Heart left ventricle (tissue), 13 donors: Measurements from ENCODE around the gene SNX24.

Source experiments
- POLR2A ChIP-seq, 2 donors: fragments of 450-650 bp; IDR thresholded peaks; one replicate each; pipeline ENCODE4 v1.6.1; 2017; ENCODE audit warnings: antibody characterized with exemption in 2 of 2, mild to moderate bottlenecking in 2 of 2, moderate library complexity in 2 of 2
- TF ChIP-seq, protein P1 (sequence below), 12 donors: fragments of 200-600 bp; sonication (generic) in 4 of 12; IDR thresholded peaks; one replicate each; pipeline versions ENCODE4 v1.5.0 to v1.8.0; 2018 to 2022; ENCODE audit warnings: antibody characterized with exemption in 12 of 12, mild to moderate bottlenecking in 5 of 12
- donor health status: ischemic (EF 13 %, LVEDD 7.1; RV severe dilation, severe dysfunction).
- donor health status: DM: no; HTN: yes; CAD: no.
- donor health status: DM: no; HTN: no; CAD: no.
- donor health status: ischemic (EF 25% LVEDD 6.9; RV normal size, moderate dysfunction).
- donor health status: ischemic (EF 25% LVEDD 5.7; RV mildly dilated, moderate dysfunction).
- donor health status: ischemic (EF 35%, LVEDD 5.7; RV mildly dilated, moderate dysfunction).
- donor health status: nonischemic (EF 11% LVEDD 7.7; RV severe dilation, severe dysfunction).
- donor health status: DM: yes; HTN: yes; CAD: no.
- donor health status: PGD.
- donor health status: ischemic (EF 29% LVEDD 5.4; RV normal size, mild dysfunction).
- donor health status: nonischemic (EF 23%, LVEDD 6.1; RV moderate dilation, normal function).

GRCh38 chr5:123036391-123037103 is 191.1 kb downstream of the SNX24 start, which contains the start of gene PPIC:
- TF ChIP-seq, protein P1, sequence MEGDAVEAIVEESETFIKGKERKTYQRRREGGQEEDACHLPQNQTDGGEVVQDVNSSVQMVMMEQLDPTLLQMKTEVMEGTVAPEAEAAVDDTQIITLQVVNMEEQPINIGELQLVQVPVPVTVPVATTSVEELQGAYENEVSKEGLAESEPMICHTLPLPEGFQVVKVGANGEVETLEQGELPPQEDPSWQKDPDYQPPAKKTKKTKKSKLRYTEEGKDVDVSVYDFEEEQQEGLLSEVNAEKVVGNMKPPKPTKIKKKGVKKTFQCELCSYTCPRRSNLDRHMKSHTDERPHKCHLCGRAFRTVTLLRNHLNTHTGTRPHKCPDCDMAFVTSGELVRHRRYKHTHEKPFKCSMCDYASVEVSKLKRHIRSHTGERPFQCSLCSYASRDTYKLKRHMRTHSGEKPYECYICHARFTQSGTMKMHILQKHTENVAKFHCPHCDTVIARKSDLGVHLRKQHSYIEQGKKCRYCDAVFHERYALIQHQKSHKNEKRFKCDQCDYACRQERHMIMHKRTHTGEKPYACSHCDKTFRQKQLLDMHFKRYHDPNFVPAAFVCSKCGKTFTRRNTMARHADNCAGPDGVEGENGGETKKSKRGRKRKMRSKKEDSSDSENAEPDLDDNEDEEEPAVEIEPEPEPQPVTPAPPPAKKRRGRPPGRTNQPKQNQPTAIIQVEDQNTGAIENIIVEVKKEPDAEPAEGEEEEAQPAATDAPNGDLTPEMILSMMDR (IDR thresholded peaks at IDR 0.05), result peak in 1 of 12 donors; percentile 10
- peak in 1 of 2 donors; percentile 91 for TF ChIP-seq POLR2A (IDR thresholded peaks at IDR 0.05)
